Body of pancreas (tissue), 4 donors: ENCODE results near the gene CDC27. TPM values are rescaled to one million over a fixed set of nuclear protein-coding genes. Genes with fewer than 3 reads are reported as not detected.

ENCODE experiments used
- ATAC-seq: fragments of 150-250 bp; one replicate; pipeline ENCODE4 v1.9.1; 2016
- DNase-seq, 4 donors: peaks; one replicate each; pipeline ENCODE4 v3.0.0-alpha.2; 2019
- H3K27ac ChIP-seq, 4 donors: fragments of 200-600 bp; sonication (generic); 1 replicate in 3 of 4; 2 replicates in 1 of 4; pipeline versions ENCODE4 v1.5.1 to v1.6.1; 2016 to 2019; ENCODE audit warnings: mild to moderate bottlenecking in 1 of 4, mixed read lengths in 1 of 4, moderate library complexity in 1 of 4
- H3K27me3 ChIP-seq, 2 donors: fragments of 200-600 bp; sonication (generic); one replicate each; pipeline ENCODE4 v1.6.0; 2016; ENCODE audit warnings: mild to moderate bottlenecking in 1 of 2
- H3K36me3 ChIP-seq, 2 donors: fragments of 200-600 bp; sonication (generic); replicated peaks in 1 of 2; 2 replicates each; pipeline ENCODE4 v1.5.1; 2016; ENCODE audit warnings: low read depth in 2 of 2; ENCODE audit not compliant: insufficient read depth in 1 of 2
- H3K4me1 ChIP-seq: fragments of 200-600 bp; sonication (generic); one replicate; pipeline ENCODE4 v1.6.0; 2016
- H3K4me3 ChIP-seq, 2 donors: fragments of 200-600 bp; sonication (generic); 1 replicate in 1 of 2; 2 replicates in 1 of 2; pipeline ENCODE4 v1.5.1; 2016 to 2019
- H3K9me3 ChIP-seq, 3 donors: fragments of 200-600 bp; sonication (generic); 1 replicate in 2 of 3; 2 replicates in 1 of 3; pipeline ENCODE4 v1.5.1; 2016
- CTCF ChIP-seq, 7 experiments: fragments of 450-650 bp in 4 of 7; fragments of 200-600 bp in 3 of 7; sonication (generic) in 3 of 7; IDR thresholded peaks; one replicate each; pipeline ENCODE4 v1.5.1; 2016 to 2019; ENCODE audit warnings: antibody characterized with exemption in 7 of 7
- POLR2A ChIP-seq, 3 donors: fragments of 450-650 bp; IDR thresholded peaks; one replicate each; pipeline ENCODE4 v1.6.1; 2016; ENCODE audit warnings: antibody characterized with exemption in 3 of 3, mild to moderate bottlenecking in 2 of 3
- WGBS, 2 donors: methylation state at CpG; one replicate each; pipeline ENCODE4 v1.1.5; 2017; 5-methylcytosine and 5-hydroxymethylcytosine counted together
- intact Hi-C: fragments of 100-400 bp; cut with DNase I; formaldehyde crosslinking; loops from one replicate; pipeline ENCODE4 v1.15.1; 2023
- total RNA-seq, 2 donors: library from RNA; depleted of rRNA; stranded (reverse); fragments of >200 nt; gene quantifications; one replicate each; pipeline ENCODE4 v1.1.0, GENCODE V29; 2016

The CDC27 gene
- total RNA-seq, 2 donors from 2014 or later = 11.5 to 27.2 TPM

- TF ChIP-seq CTCF (IDR thresholded peaks at IDR 0.05) (no peak), POLR2A (IDR thresholded peaks at IDR 0.05) (no peak)
- H3K36me3 ChIP-seq = no peaks in the 10 kb centered on the region
- intact Hi-C loops = no loop called here
- no peak overlapping the region for H3K27ac ChIP-seq
- H3K27me3 ChIP-seq = no peaks in the 10 kb centered on the region
- ATAC-seq = no peak
- H3K4me1 ChIP-seq = peaks cover 3% of the 10 kb centered on the region
- H3K4me3 ChIP-seq = no peak overlapping the region
- DNase-seq = no peak
- 61 to 69% methylated on average over 2 of the region's 2 CpGs for WGBS, 2 donors
- no peaks in the 10 kb centered on the region for H3K9me3 ChIP-seq
Observed at GRCh38 chr17:47210779-47211178, 21.7 kb upstream of the CDC27 start.

- ATAC-seq (no peak), DNase-seq (no peak)
- peaks cover 6% of the 10 kb centered on the region for H3K4me1 ChIP-seq
- no peaks in the 10 kb centered on the region for H3K36me3 ChIP-seq
- intact Hi-C loops = no loop called here
- H3K27me3 ChIP-seq = no peaks in the 10 kb centered on the region
- 58% methylated on average over 3 of the region's 3 CpGs for WGBS, 2 donors
- no peak for TF ChIP-seq CTCF (IDR thresholded peaks at IDR 0.05)
- TF ChIP-seq POLR2A (IDR thresholded peaks at IDR 0.05) = no peak
- H3K9me3 ChIP-seq = no peaks in the 10 kb centered on the region
- no peak overlapping the region for H3K27ac ChIP-seq
- H3K4me3 ChIP-seq = no peak overlapping the region
Observed at GRCh38 chr17:47210105-47210504, 21.0 kb upstream of the CDC27 start.

GRCh38 chr17:47209499-47209898 lies 20.4 kb upstream of the CDC27 start:
- DNase-seq = no peak
- Histone ChIP-seq H3K27ac (no peak overlapping the region), H3K36me3 (no peaks in the 10 kb centered on the region), H3K27me3 (no peaks in the 10 kb centered on the region), H3K9me3 (no peaks in the 10 kb centered on the region), H3K4me1 (peaks cover 10% of the 10 kb centered on the region), H3K4me3 (no peak overlapping the region)
- TF ChIP-seq POLR2A (IDR thresholded peaks at IDR 0.05) (no peak), CTCF (IDR thresholded peaks at IDR 0.05) (no peak)
- ATAC-seq = no peak
- intact Hi-C loops = no loop called here
- 93 to 100% methylated on average over 3 of the region's 3 CpGs for WGBS, 2 donors

- H3K27me3 ChIP-seq = no peaks in the 10 kb centered on the region
- intact Hi-C loops = no loop called here
- peaks cover 10% of the 10 kb centered on the region for H3K4me1 ChIP-seq
- no peak within 1 kb of the TSS for H3K27ac ChIP-seq
- H3K36me3 ChIP-seq = no peaks in the 10 kb centered on the region
- no peak for ATAC-seq
- WGBS, 2 donors = 67 to 91% methylated on average over 5 to 6 of the region's 6 CpGs
- no peak for DNase-seq
- H3K9me3 ChIP-seq = no peaks in the 10 kb centered on the region
- no peak within 1 kb of the TSS for H3K4me3 ChIP-seq
- TF ChIP-seq CTCF (IDR thresholded peaks at IDR 0.05) (no peak), POLR2A (IDR thresholded peaks at IDR 0.05) (no peak)
Observed at GRCh38 chr17:47208744-47209488, 19.8 kb upstream of the CDC27 start, which contains the start of gene MYL4. Gene MYL4 (plus strand): TSS chr17:47209348. CDS start chr17:47209423, 75 bp downstream.
